K562 (cell line): ENCODE results near the gene UTS2R. TPM values are rescaled to one million over a fixed set of nuclear protein-coding genes. Genes with fewer than 3 reads are reported as not detected.

Source experiments
- ATAC-seq: fragments of 200-7000 bp; cut with Tn5 transposase; 3 replicates; pipeline ENCODE4 v1.9.1; 2020; ENCODE audit warnings: moderate library complexity
- BruUV-seq: library from RNA; stranded (reverse); fragments of 400-500 nt; replicated peaks from 2 replicates; lab custom pipeline; 2021; lab: Mats Ljungman, UMichigan
- CTCF ChIA-PET: fragments of 300-600 bp; formaldehyde crosslinking; extraction: SDS; loops from one replicate; lab custom pipeline; 2021; ENCODE audit warnings: low intra/inter-chr PET ratio; lab: Yijun Ruan, JAX
- POLR2A ChIA-PET: fragments of 300-600, 350-650 bp; sonication (Branson Sonifier 250); formaldehyde crosslinking; extraction: SDS; loops from one replicate; lab custom pipeline; 2021; ENCODE audit warnings: antibody characterized with exemption, inconsistent platforms; lab: Yijun Ruan, JAX
- DNase-seq, 4 experiments: peaks; one replicate each; pipeline versions ENCODE4 v3.0.0 to v3.0.0-alpha.2; 2011 to 2018; ENCODE audit warnings: low spot score in 3 of 4, mixed read lengths in 3 of 4; ENCODE audit errors: extremely low read depth in 1 of 4
- FAIRE-seq: peaks from 2 replicates; lab custom pipeline; 2011; peaks lifted over from hg19 to GRCh38; lab: Jason Lieb, UNC
- H2AFZ ChIP-seq: 2 replicates; pipeline ENCODE4 v1.6.0; 2011; ENCODE audit warnings: low read depth, low read length, control low read depth, inconsistent platforms
- H3K27ac ChIP-seq: fragments of 200-600 bp; 3 replicates; pipeline ENCODE4 v1.8.0; 2011; ENCODE audit warnings: low read depth, mild to moderate bottlenecking, control low read depth, inconsistent platforms, low read length, moderate library complexity, mixed read lengths; ENCODE audit errors: extremely low read depth
- H3K27me3 ChIP-seq, 2 experiments: fragments of 300-600 bp in 1 of 2; 2 replicates in 1 of 2; 3 replicates in 1 of 2; pipeline versions ENCODE4 v1.6.0 to v1.8.0; 2011; ENCODE audit warnings: inconsistent platforms in 2 of 2, low read length in 2 of 2, mild to moderate bottlenecking in 1 of 2, mixed read lengths in 1 of 2, moderate library complexity in 1 of 2; ENCODE audit not compliant: control insufficient read depth in 2 of 2, insufficient read depth in 2 of 2
- H3K36me3 ChIP-seq: fragments of 300-600 bp; 3 replicates; pipeline ENCODE4 v1.8.0; 2011; ENCODE audit warnings: mild to moderate bottlenecking, low read length, inconsistent platforms; ENCODE audit not compliant: control insufficient read depth, insufficient read depth
- H3K4me1 ChIP-seq, 2 experiments: fragments of 200-600 bp in 1 of 2; replicated peaks in 1 of 2; 2 replicates in 1 of 2; 3 replicates in 1 of 2; pipeline versions ENCODE4 v1.5.1 to v1.8.0; 2011; ENCODE audit warnings: inconsistent platforms in 2 of 2, low read length in 2 of 2, mild to moderate bottlenecking in 1 of 2, mixed read lengths in 1 of 2, moderate library complexity in 1 of 2; ENCODE audit not compliant: control insufficient read depth in 2 of 2, insufficient read depth in 2 of 2
- H3K4me2 ChIP-seq: 2 replicates; pipeline ENCODE4 v1.6.1; 2011; ENCODE audit warnings: low read length, control low read depth, inconsistent platforms, mixed read lengths; ENCODE audit not compliant: insufficient read depth
- H3K4me3 ChIP-seq: fragments of 200-600 bp; sonication (generic), shearing (Covaris generic); 2 replicates; pipeline ENCODE4 v1.5.1; 2016; ENCODE audit warnings: control low read depth, inconsistent platforms
- H3K79me2 ChIP-seq: fragments of 200-600 bp; 3 replicates; pipeline ENCODE4 v1.8.0; 2011; ENCODE audit warnings: low read length, inconsistent platforms; ENCODE audit not compliant: control insufficient read depth, insufficient read depth
- H3K9ac ChIP-seq, 2 experiments: 2 replicates each; pipeline versions ENCODE4 v1.6.0 to v1.6.1; 2011; ENCODE audit warnings: low read depth in 2 of 2, low read length in 2 of 2, control low read depth in 1 of 2, inconsistent platforms in 1 of 2, mild to moderate bottlenecking in 1 of 2, mixed read lengths in 1 of 2; ENCODE audit not compliant: insufficient read depth in 1 of 2
- H3K9me1 ChIP-seq: one replicate; pipeline ENCODE4 v1.6.0; 2011; ENCODE audit warnings: inconsistent platforms, mild to moderate bottlenecking, low read length, moderate library complexity; ENCODE audit not compliant: control insufficient read depth, insufficient read depth
- H3K9me3 ChIP-seq: replicated peaks from 2 replicates; pipeline ENCODE4 v1.5.1; 2011; ENCODE audit warnings: low read depth, low read length, inconsistent platforms; ENCODE audit not compliant: control insufficient read depth, insufficient read depth
- H4K20me1 ChIP-seq: replicated peaks from 2 replicates; pipeline ENCODE4 v1.6.1; 2011; ENCODE audit warnings: low read length, inconsistent platforms, mixed read lengths; ENCODE audit not compliant: control insufficient read depth, insufficient read depth
- CBFB ChIP-seq: sonication (generic); formaldehyde crosslinking; IDR thresholded peaks from 2 replicates; pipeline ENCODE4 v1.4.0; 2020; ENCODE audit warnings: mild to moderate bottlenecking, missing genetic modification reagents
- JUN ChIP-seq, 2 experiments: sonication (generic) in 1 of 2; formaldehyde crosslinking in 1 of 2; IDR thresholded peaks; 2 replicates each; pipeline versions ENCODE4 v1.6.1 to v1.8.0; 2012 to 2022; ENCODE audit warnings: borderline replicate concordance in 2 of 2, mild to moderate bottlenecking in 2 of 2, improper control_type of control experiment in 1 of 2, low read depth in 1 of 2, low read length in 1 of 2, missing genetic modification reagents in 1 of 2
- KAT2B ChIP-seq: IDR thresholded peaks from one replicate; pipeline ENCODE4 v1.6.1; 2012; ENCODE audit warnings: low read depth, mild to moderate bottlenecking, control low read depth, inconsistent platforms, low read length, moderate library complexity
- LARP7 ChIP-seq: fragments of 450-650 bp; IDR thresholded peaks from 2 replicates; pipeline ENCODE4 v1.6.1; 2016
- MBD2 ChIP-seq: sonication (generic); IDR thresholded peaks from 2 replicates; pipeline ENCODE4 v1.6.1; 2016; ENCODE audit warnings: low read depth, borderline replicate concordance
- ZBTB33 ChIP-seq: sonication (generic); formaldehyde crosslinking; IDR thresholded peaks from 2 replicates; pipeline ENCODE4 v1.8.1; 2023; ENCODE audit warnings: mild to moderate bottlenecking, missing genetic modification reagents
- WGBS: fragments of 100-300 bp; shearing (Covaris generic); methylation state at CpG from one replicate; pipeline ENCODE4 v1.1.6; 2016; ENCODE audit warnings: low coverage, mixed read lengths; ENCODE audit not compliant: insufficient coverage; ENCODE audit errors: missing lambda C conversion rate; 5-methylcytosine and 5-hydroxymethylcytosine counted together
- in situ Hi-C: fragments of 300-500 bp; cut with MboI; formaldehyde crosslinking; loops from 4 replicates; pipeline ENCODE4 v1.15.0; 2018; ENCODE audit warnings: inconsistent platforms, mixed read lengths
- intact Hi-C: fragments of 100-400 bp; cut with micrococcal nuclease; formaldehyde crosslinking; loops from 2 replicates; pipeline ENCODE4 v1.14.2; 2022
- polyA plus RNA-seq, 8 experiments: library from polyadenylated mRNA; depleted of rRNA in 4 of 8; stranded (reverse) in 5 of 8; unstranded in 3 of 8; fragments of >200 nt; fragmentation: Nextera tagmentation in 2 of 8; fragmentation: Illumina TruSeq in 1 of 8; extraction: Ambion mirVana in 2 of 8; extraction: Trizol in 1 of 8; gene quantifications; 2 replicates each; pipeline versions ENCODE4 v1.2.1 to v1.2.3, GENCODE V29; 2011 to 2014; ENCODE audit warnings: inconsistent platforms in 1 of 8, missing spikeins in 1 of 8
- total RNA-seq, 7 experiments: library from RNA; depleted of rRNA in 6 of 7; stranded (reverse); fragments of >200 nt in 6 of 7; fragmentation: Illumina TruSeq in 2 of 7; extraction: Trizol in 2 of 7; gene quantifications; 2 replicates each; pipeline versions ENCODE4 v1.2.1 to v1.2.3, GENCODE V29; 2011 to 2021; ENCODE audit warnings: low replicate concordance in 1 of 7
- TF ChIP-seq, protein P1 (sequence below): IDR thresholded peaks from 3 replicates; pipeline ENCODE4 v1.6.1; 2011; ENCODE audit warnings: borderline replicate concordance, mild to moderate bottlenecking; ENCODE audit not compliant: insufficient read length, insufficient read depth

UTS2R gene
- total and polyA plus RNA-seq, 9 of the 15 experiments (the other 6 are each of a cell fraction or from before 2014, with no cell fraction given), result 0.22 TPM; not detected in 8

GRCh38 chr17:82385559-82386254, 14.1 kb downstream of the UTS2R start:
- Histone ChIP-seq H3K36me3 (no peaks in the 10 kb centered on the region), H3K4me3 (no peak overlapping the region), H3K9me3 (no peaks in the 10 kb centered on the region), H3K27ac (no peak overlapping the region)
- POLR2A ChIA-PET, result interaction anchor here (0.6 to 0.7 kb wide), 2 partner anchors 9 to 17 kb away, joined by 3 read pairs; no protein-coding TSS in a partner anchor
- TF ChIP-seq CBFB (CRISPR knock-in tag) (no peak), MBD2 (no peak), KAT2B (no peak), ZBTB33 (CRISPR knock-in tag) (no peak), LARP7 (no peak), JUN (IDR thresholded peaks at IDR 0.05; ENCODE audit: borderline replicate concordance, low read depth, low read length) (no peak), JUN (CRISPR knock-in tag; IDR thresholded peaks at IDR 0.05; ENCODE audit: borderline replicate concordance) (no peak)
- TF ChIP-seq, protein P1, sequence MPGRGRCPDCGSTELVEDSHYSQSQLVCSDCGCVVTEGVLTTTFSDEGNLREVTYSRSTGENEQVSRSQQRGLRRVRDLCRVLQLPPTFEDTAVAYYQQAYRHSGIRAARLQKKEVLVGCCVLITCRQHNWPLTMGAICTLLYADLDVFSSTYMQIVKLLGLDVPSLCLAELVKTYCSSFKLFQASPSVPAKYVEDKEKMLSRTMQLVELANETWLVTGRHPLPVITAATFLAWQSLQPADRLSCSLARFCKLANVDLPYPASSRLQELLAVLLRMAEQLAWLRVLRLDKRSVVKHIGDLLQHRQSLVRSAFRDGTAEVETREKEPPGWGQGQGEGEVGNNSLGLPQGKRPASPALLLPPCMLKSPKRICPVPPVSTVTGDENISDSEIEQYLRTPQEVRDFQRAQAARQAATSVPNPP, result no peak
- TF ChIP-seq, all 486 proteins: peak for 0
- Histone ChIP-seq H3K27me3 (peaks cover 0 to 7% of the 10 kb centered on the region in 2 experiments; a peak in 1 of 5 replicates), H3K4me1 (peaks cover 3 to 64% of the 10 kb centered on the region in 2 experiments; a peak in 3 of 5 replicates), H2AFZ (no peak overlapping the region), H3K79me2 (no peaks in the 10 kb centered on the region), H3K9ac (no peak overlapping the region), H4K20me1 (no peaks in the 10 kb centered on the region), H3K9me1 (no peaks in the 10 kb centered on the region), H3K4me2 (no peak overlapping the region)
- in situ Hi-C loops (no loop called here), intact Hi-C loops (no loop called here)
- CTCF ChIA-PET, result no interaction called here
- ATAC-seq, result no peak
- no peak for FAIRE-seq
- no peak for DNase-seq
- BruUV-seq, result no TSS peak
- WGBS, result 37% methylated on average over 19 of the region's 26 CpGs
